ENCODE measurements around the gene MEAF6.
"Not testable (repeated sequence)": the region's sequence is repeated elsewhere in the genome, so short reads cannot be mapped to it uniquely, and the experiment has no call there.

MEAF6 gene

DNA sequence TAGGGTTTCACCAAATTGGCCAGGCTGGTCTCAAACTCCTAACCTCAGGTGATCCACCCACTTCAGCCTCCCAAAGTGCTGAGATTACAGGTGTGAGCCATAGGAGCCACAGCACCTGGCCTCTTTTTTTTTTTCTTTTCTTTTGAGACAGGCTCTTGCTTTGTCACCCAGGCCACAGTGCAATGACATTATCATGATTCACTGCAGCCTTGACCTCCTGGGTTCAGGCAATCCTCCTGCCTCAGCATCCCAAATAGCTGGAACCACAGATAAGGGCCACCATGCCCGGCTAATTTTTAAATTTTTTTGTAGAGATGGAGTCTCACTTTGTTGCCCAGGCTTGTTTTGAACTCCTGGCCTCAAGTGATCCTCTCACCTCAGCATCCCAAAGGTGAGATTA lies 15.3 kb upstream of the MEAF6 start:
- not testable (repeated sequence) for FAIRE-seq

DNA sequence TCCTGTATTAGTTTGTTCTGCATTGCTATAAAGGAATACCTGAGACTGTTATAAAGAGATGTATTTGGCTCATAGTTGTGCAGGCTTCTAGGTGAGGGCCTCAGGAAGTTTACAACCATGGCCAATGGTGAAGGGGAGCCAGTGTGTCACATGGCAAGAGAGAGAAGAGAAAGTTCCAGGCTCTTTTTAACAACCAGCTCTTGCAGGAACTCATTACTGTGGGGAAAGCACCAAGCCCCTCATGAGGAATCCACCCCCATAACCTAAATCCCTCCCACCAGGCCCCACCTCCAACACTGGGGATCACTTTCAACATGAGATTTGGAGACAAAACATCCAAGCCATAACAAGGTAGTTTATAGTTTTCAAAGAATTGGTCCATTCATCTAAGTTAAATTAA lies 5.0 kb upstream of the MEAF6 start:
- FAIRE-seq: no peak

DNA sequence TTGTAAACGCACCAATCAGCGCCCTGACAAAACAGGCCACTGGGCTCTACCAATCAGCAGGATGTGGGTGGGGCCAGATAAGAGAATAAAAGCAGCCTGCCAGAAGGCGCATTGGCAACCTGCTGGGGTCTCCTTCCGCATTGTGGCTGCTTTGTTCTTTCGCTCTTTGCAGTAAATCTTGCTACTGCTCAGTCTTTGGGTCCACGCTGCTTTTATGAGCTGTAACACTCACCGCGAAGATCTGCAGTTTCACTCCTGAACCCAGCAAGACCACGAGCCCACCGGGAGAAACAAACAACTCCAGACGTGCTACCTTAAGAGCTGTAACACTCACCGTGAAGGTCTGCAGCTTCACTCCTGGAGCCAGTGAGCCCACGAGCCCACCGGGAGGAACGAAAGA lies 4.4 kb upstream of the MEAF6 start:
- FAIRE-seq: not testable (repeated sequence)

DNA sequence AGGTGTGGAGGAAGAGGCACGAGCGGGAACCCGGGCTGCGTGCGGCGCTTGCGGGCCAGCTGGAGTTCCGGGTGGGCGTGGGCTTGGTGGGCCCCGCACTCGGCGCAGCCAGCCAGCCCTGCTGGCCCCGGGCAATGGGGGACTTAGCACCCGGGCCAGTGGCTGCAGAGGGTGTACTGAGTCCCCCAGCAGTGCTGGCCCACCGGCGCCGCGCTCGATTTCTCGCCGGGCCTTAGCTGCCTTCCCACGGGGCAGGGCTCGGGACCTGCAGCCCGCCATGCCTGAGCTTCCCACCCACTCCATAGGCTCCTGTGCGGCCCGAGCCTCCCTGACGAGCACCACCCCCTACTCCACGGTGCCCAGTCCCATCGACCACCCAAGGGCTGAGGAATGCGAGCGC lies 3.7 kb upstream of the MEAF6 start:
- FAIRE-seq: not testable (repeated sequence)

DNA sequence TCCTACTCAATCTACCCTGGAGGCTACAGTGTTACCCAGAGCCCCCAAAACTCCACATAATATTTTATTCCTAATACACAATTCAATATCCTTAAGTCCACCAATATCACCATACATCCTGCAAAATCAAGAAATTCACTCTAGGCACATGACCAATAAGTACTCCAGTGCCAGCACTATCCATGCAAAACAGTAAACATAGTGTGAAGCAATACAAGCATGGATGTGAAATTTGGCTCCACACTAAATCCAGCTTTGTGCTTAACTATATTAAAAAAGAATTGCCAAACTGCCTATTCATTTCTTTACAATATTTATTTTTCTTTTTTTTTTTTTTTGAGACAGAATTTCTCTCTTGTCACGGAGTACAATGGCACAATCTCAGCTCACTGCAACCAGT lies 3.0 kb upstream of the MEAF6 start:
- FAIRE-seq: no peak

DNA sequence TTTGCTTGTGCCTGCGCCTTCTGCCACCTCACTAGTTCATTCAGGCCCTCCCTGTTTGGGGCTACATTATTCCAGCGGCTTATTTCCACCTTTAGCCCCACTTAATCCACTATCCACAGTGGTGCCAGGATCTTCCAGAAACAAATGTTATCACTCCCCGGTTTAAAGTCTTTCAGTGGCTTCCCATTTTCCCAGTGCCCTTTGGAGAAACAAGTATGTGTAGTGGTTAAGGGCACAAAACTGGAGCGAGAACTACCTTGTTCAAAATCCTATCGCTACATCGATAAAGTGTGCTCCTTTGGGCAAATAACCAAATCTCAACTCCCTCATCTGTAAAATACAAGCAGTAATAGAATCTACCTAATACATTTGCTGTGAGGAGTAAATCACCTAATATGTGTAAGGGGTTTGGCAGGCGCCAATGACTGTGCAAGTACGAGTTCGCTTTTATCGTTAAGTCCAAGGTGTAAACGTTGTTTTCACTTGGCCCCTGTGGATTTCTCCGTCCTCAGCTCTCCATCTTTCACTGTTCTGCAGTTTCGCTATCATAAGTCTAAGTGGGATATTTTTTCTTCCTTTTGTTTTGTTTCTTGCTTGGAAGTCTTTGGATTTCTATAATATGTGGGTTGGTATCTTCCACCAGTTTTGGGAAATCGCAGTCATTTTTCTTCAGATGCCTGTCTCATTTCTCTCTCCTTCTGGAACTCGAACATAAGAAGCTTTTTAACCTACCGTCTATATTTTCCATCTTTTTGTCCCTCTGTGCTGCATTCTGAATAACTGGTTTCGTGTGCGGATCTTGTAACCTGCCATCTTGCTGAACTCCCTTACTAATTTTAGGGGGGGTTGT lies 844 bp upstream of the MEAF6 start:
- no peak for FAIRE-seq

DNA sequence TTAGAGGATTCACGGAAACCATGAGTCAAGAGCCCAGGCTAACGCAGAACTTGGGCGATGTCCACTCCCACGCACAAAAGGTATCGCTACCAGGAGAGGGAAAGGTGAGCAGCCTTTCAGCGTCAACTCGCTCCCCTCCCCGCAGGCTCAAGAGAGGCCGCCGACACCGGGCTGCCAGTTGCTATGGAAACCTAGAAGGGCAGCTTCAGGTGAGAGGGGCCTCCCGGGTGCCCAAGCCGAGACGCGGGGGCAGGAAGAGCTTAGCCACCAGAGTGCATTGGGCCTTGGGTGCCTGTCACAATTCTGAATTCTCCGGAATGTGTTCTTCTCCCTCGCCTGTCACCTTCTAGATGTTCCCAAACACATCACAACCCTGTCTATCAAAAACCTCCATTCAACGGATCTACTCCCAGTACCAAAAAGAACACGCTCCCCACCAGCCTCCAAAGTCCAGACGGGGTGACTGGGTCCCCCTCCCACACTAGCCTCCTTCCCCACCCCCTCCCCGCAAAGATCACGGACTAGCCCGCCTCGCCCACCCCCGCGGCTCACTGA lies 694 bp downstream of the MEAF6 start:
- FAIRE-seq: no peak

DNA sequence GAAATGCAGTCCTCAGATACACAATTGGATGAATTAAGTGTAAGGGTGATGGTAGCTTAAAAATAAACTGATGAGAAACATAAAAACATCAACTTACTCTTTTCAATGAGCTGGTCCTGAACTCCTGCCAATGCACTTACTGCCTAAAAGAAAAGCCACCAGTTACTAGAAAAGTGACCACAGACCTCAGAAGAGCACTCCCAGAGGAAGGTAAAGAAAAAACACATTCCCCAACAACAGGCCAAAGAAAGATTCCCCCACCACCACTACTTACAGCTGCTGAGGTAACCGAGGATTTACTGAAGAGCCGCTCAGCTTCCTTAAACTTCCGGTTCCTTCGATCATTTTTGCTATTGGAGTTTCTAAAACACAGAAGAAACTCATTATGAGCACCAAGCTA lies 5.4 kb downstream of the MEAF6 start:
- FAIRE-seq: no peak

DNA sequence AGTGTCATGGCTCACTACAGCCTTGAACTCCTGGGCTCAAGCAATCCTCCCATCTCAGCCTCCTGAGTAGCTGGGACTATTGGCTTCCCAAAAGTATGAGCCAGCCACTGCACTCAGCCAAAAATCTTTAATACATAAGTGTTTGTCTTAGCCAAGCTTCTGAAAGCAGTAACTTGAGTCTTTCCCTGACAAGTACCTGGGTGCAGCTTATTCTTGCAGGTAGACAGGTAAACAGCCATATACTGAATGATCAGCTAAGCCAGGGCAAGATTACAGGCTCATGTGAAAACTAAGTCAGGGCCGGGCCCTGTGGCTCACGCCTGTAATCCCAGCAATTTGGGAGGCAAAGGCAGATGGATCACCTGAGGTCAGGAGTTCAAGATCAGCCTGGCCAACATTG lies 7.8 kb downstream of the MEAF6 start:
- no peak for FAIRE-seq

DNA sequence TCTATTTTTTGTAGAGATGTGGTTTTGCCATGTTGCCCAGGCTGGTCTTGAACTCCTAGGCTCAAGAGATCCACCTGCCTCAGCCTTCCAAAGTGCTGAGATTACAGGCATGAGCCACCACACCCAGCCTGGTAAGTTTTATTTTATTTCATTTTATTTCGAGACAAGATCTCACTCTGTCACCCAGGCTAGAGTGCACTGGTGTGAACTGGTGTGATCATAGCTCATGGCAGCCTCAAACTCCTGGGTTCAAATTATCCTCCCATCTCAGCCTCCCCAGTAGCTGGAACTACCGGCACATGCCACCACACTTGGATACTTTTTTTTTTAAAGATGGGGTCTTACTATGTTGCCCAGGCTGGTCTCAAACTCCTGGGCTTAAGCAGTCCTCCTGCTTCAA lies 11.8 kb downstream of the MEAF6 start:
- not testable (repeated sequence) for FAIRE-seq

DNA sequence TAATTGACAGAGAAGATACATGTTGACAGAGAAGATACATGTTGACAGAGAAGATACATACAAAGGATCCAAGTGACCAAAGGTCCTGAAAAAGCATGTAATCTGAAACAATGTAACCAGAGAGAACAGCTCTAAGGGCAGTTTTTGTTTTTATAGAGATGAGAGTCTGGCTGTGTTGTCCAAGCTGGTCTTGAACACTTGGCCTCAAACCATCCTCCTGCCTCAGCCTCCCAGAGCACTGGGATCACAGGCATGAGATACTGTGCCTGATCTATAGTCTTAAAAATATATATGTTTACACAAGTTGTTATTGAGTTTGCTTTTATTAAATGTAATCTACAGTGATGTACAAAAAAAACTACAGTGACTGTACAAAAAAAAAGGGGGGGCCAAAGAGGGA lies 12.5 kb downstream of the MEAF6 start:
- no peak for FAIRE-seq

DNA sequence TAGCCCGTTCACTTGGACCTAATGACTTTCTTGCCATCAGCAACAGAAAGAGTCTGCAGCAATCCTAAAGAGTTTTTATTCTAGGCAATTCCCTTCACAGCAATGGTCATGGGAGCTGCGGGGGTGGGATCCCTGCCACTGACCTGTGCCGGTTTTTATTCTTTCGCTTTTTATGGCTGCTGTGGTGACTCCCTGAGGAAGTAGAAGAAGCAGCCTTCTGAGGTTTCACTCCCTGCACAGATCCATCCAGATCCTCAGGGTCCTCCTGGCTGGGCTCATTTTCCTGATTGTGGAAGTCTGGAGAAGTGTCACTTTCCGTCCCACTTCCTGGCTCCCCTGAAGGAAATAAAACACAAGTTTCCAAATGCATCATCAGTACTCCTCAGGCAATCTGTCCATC lies 12.9 kb downstream of the MEAF6 start:
- no peak for FAIRE-seq

DNA sequence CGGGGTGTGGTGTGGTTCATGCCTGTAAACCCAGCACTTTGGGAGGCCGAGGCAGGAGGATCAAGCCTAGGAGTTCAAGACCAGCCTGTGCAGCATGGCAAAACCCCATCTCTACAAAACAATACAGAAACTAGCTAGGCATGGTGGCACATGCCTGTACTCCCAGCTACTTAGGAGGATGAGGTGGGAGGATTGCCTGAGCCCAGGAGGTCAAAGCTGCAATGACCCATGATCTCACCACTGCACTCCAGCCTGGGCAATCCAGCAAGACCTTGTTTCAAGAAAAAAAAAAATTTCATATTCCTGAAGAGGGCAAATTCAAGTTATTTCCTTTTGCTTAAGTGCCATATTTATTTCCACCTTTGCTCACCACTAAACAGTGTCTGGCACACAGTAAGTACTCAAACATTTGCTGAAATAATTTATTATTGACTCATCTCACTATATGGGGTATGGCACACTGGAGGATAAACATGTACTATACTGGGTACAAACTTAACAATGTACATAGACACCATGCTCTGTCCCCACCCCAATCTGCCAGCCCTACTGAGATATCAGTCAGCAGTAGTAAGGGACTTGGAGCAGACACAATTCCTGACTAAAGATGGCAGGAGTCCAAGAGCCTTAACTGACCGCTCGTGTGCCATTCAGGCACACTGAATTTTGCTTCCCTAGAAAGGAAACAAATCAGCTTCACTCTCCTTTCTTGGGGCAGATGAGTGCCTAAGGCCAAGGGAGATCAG lies 15.5 kb downstream of the MEAF6 start:
- no peak for FAIRE-seq

DNA sequence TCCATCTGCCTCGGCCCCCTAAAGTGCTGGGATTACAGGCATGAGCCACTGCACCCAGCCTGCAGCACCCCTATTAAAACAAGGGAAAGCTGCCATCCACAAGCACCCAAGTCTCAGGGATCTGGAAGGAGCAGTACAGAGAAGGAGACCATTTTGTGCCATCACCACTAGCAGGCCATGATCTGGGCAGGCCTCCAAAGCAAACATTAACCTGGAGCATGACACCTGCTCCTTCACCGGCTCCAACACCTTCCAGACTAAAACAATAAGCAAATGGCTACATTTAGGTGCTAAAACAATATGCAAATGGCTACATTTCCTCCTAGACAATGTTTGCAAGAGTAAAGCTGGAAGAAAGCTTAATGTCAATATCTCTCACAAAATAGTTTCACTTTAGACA lies 16.7 kb downstream of the MEAF6 start:
- no peak for FAIRE-seq

DNA sequence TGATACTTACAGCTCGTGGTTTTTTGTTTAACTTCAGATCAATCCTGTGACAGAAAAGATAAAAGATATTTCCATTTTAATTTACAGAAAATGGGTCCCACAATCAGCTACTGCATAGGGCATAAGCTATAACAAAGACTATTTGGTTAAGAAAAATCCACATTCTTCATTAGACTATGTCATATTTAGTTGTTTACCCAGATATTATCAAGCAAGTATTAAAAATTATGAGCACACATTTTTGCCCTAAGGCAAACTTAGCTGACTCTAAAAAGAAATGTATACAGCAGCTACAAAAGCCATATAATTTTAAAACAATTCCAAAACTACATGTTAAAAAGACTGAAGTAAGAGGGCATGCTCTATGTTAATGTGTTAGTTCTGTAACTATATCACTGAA lies 18.7 kb downstream of the MEAF6 start:
- no peak for FAIRE-seq

DNA sequence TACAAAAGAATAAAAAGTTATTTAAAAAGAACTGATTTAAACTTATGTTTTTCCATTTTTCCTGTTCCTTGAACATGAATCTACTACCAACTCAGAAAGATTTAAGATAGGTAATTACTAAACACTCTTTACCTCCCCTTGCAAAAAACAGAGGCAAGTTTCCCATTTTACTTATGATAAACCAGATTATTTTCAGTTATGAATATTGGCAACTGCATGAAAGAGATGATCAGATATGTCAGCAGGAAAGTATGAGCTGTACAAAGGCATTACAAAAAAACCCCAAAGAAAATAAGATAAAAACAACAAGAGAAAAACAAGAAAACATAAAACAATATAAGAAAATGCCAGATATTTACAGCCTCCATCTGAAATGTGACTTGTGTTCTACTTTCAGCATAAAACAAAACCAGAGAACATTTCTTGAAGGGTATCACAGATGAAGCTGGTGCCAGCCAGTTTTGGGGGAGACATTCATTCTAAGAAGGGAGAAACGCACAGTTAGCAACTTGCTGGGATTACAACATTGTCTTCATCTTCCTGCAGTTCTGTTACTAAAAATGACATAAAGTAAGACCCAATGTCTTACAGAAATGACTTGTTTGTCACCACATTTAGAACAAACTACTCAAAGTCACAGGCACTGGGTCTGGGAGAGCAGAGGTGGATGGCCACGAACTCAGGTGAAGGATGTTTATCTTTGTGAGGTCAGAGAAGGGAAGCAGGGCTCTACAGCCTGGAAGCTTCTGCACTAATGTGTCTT lies 21.0 kb downstream of the MEAF6 start:
- FAIRE-seq: no peak

DNA sequence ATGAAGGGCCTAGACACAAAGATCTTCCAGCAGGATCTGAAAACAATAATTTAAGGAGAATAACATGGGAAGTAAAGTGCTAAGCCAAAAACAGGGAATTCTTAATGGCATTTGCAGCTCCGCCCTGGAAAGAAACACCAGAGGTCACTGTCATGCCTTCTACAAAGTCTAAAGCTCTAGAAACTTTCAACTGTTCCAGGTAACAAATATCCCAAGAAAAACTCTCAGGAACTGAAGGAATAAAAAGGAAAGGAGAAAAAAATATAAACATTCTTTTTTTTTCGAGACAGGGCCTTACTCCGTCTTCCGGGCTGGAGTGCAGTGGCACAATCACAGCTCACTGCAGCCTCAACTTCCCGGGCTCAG lies 27.0 kb downstream of the MEAF6 start:
- no peak for FAIRE-seq

DNA sequence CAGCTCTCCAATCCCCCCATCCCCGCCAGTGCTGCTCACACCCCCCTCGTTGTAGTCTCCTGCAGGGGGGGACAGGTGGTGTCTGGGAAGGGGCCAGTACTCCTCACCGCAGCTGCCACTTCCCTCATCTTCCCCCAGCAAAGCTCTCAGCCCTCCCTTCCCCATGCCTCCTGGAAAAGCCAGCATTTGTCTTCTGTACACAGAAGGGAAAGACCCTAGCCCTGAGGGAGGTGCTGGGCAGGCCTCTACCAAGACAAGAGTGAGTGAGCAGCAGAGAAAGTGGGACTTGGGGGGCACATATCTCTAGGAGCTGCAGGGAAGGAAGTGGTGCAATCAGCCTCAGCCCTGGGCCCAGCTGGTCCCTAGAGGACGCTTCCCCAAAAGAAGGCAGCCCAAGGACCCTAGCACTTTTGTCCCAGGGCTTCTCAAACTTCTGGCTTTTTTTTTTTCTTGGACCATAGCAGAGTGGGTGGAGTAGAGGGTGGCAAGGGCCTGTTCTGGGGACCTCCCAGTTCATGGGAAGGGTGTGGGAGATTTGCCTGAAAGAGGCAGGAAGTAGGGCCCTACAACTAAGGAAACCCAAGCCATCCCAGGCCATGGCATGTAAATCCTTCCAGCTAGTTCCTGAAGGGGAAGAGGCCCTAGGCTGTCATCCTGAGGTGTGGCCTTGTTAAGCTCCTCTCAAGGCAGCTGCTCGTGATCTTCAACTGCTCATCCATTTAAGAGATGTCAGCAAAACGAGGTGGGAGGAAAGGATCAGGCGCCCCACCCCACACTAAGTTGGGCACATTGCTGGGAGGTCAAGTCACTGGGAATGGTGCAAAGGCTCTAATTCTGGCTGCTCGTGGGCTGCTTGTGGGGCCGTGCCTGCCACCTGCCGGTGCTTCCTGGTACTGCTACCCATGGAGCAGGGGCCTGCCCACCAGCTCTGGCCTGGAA lies 27.6 kb downstream of the MEAF6 start:
- no peak for FAIRE-seq

DNA sequence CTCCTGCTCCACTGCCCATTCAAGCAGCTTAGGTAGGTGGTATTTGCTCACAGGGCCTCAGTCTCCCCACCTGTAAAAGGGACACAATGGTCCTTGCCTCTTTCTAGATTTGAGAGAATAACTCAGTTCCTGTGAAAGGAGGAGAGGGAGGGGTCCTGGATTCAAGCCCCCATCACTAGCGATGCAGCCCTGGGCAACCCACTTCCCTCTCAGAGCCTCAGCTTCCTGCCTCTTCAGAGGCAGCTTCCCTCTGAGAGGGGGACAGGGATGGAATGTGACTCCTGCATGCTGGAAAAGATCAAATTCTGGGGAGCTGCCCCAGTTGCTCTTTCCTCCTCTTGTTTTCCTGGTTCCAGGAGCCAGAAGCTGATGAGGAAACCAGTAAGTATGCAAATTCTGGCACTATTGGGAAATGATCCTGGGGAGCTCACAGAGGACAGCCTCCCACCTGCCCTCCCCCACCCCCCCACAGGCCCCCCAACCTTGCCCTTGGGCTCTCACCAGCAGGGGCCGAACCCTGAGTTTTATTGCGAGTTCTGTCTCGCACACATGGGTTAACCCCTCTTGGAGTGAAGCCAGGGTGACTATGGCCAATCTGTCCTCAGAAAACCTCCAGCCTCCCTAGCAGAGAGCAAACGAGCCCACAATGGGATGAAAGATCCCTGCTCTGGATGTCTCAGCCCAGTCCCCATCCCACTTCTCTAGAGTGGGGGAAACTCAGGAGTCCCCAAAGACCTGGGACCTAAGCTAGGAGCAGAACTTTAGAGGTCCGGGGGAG lies 28.5 kb downstream of the MEAF6 start:
- no peak for FAIRE-seq

DNA sequence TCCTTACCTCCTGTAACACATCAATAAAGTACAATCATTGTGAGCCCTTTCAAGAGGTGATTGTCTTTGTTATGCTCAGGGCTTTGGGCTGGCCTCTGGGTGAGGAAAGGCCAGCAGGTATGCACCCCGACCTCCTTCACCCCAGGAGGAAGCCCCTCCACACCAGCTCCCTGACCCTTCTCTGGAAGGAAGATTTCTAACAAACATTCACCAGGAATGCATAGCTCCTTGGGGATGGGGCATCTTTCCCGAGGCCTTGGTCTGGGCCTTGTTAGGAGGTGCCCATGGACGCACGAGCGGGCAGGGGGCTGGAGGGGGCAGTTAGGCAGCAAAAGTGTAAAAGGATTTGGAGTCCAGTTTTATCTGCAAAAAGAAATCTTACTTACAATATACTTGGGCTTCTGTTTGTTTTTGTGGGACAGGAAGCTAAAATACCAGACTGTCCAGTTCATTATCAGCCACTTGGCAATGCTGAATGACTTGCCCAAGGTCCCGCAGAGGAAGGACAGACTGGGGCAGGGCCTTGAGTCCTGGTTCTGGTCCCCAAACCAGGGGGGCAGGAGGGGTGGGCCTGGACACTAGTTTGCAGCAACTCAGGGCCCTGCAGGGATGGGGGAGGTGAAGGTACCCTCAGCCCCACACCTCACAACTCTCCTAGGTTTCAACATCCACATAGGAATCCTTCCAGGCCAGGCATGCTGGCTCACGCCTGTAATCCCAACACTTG lies 30.1 kb downstream of the MEAF6 start:
- no peak for FAIRE-seq

DNA sequence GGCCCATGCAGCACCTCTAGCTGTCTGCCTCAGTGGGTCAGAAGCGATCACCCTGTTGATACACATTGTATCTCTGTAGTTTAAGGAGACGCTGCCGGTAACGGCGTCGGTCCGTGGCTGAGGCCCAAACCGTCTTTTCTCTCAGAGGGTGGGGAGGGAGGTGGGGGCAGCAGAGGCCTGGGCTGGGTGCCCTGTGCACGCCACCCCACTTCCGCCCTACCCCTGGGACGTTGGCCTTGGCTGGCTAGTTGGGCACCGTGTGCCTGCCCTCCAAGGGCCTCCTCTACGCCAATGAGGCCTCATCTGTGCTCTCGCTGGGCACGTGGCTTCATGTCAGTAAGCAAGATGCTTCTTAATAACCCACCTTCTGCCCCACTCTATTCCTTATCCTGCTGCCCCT lies 30.8 kb downstream of the MEAF6 start:
- no peak for FAIRE-seq
